ES-I3 (cell line): Measurements from ENCODE around the gene AARSD1.
"Not testable (repeated sequence)": the region's sequence is repeated elsewhere in the genome, so short reads cannot be mapped to it uniquely, and the experiment has no call there.

Source experiments
- H3K36me3 ChIP-seq: 2 replicates; pipeline ENCODE4 v1.6.1; 2013; ENCODE audit warnings: mild to moderate bottlenecking, low read length, control low read depth, moderate library complexity; ENCODE audit not compliant: insufficient read depth
- H3K4me1 ChIP-seq: 2 replicates; pipeline ENCODE4 v1.6.1; 2013; ENCODE audit warnings: mild to moderate bottlenecking, control low read depth, low read length; ENCODE audit not compliant: insufficient read depth
- H3K9ac ChIP-seq: 2 replicates; pipeline ENCODE4 v1.6.1; 2013; ENCODE audit warnings: low read depth, mild to moderate bottlenecking, low read length, moderate library complexity
- H3K9me3 ChIP-seq: 2 replicates; pipeline ENCODE4 v1.6.1; 2013; ENCODE audit warnings: mild to moderate bottlenecking, low read length, moderate library complexity; ENCODE audit not compliant: control insufficient read depth, insufficient read depth

Gene AARSD1

GRCh38 chr17:42991471-42991870 lies 27.2 kb upstream of the AARSD1 start:
- H3K9me3 ChIP-seq: no peaks in the 10 kb centered on the region
- no peaks in the 10 kb centered on the region for H3K4me1 ChIP-seq
- peaks cover 32% of the 10 kb centered on the region for H3K36me3 ChIP-seq
- no peak overlapping the region for H3K9ac ChIP-seq

- Histone ChIP-seq H3K9ac (no peak overlapping the region), H3K9me3 (no peaks in the 10 kb centered on the region), H3K4me1 (no peaks in the 10 kb centered on the region), H3K36me3 (peaks cover 35% of the 10 kb centered on the region)
These were observed 25.7 kb upstream of the AARSD1 start for GRCh38 chr17:42989726-42990652.

- peaks cover 35% of the 10 kb centered on the region for H3K36me3 ChIP-seq
- H3K9me3 ChIP-seq: no peaks in the 10 kb centered on the region
- H3K9ac ChIP-seq: no peak overlapping the region
- H3K4me1 ChIP-seq: no peaks in the 10 kb centered on the region
These were observed 24.9 kb upstream of the AARSD1 start for GRCh38 chr17:42989141-42989540.

GRCh38 chr17:42985225-42985624 lies 21.0 kb upstream of the AARSD1 start:
- H3K36me3 ChIP-seq: peaks cover 25% of the 10 kb centered on the region
- H3K9me3 ChIP-seq: no peaks in the 10 kb centered on the region
- H3K9ac ChIP-seq: no peak overlapping the region
- H3K4me1 ChIP-seq: no peaks in the 10 kb centered on the region

- H3K9me3 ChIP-seq: no peaks in the 10 kb centered on the region
- H3K4me1 ChIP-seq: peaks cover 7% of the 10 kb centered on the region
- H3K36me3 ChIP-seq: peaks cover 5% of the 10 kb centered on the region
- no peak overlapping the region for H3K9ac ChIP-seq
These were observed 18.0 kb upstream of the AARSD1 start for GRCh38 chr17:42982266-42982665.

- Histone ChIP-seq H3K36me3 (peaks cover 3% of the 10 kb centered on the region), H3K9me3 (no peaks in the 10 kb centered on the region), H3K9ac (peak overlapping the region; percentile 87), H3K4me1 (peaks cover 7% of the 10 kb centered on the region)
These were observed 16.6 kb upstream of the AARSD1 start for GRCh38 chr17:42980766-42981397.

- Histone ChIP-seq H3K4me1 (peaks cover 7% of the 10 kb centered on the region), H3K9ac (peak within 1 kb of the TSS; percentile 87), H3K9me3 (no peaks in the 10 kb centered on the region), H3K36me3 (peaks cover 3% of the 10 kb centered on the region)
These were observed 16.1 kb upstream of the AARSD1 start, which contains the start of gene RUNDC1 for GRCh38 chr17:42980274-42980765. TSS of gene RUNDC1 (plus strand) at chr17:42980565. CDS start at chr17:42980577, 12 bp downstream.

- Histone ChIP-seq H3K36me3 (peaks cover 3% of the 10 kb centered on the region; the same call in 1 of the 2 replicates), H3K4me1 (peaks cover 7% of the 10 kb centered on the region), H3K9ac (peak within 1 kb of the TSS; percentile 87), H3K9me3 (no peaks in the 10 kb centered on the region)
These were observed 15.4 kb upstream of the AARSD1 start, which contains the start of gene PTGES3L for GRCh38 chr17:42979511-42980273. TSS of gene PTGES3L (minus strand) at chr17:42980080. CDS start at chr17:42980053, 27 bp downstream.

- not testable (repeated sequence) for H3K4me1 ChIP-seq, H3K9ac ChIP-seq, H3K9me3 ChIP-seq, H3K36me3 ChIP-seq
These were observed 11.4 kb upstream of the AARSD1 start for GRCh38 chr17:42975701-42976100.

GRCh38 chr17:42975265-42975664 lies 11.0 kb upstream of the AARSD1 start:
- H3K4me1 ChIP-seq: peaks cover 7% of the 10 kb centered on the region
- no peaks in the 10 kb centered on the region for H3K9me3 ChIP-seq
- no peaks in the 10 kb centered on the region; the same call in 1 of the 2 replicates for H3K36me3 ChIP-seq
- H3K9ac ChIP-seq: no peak overlapping the region

GRCh38 chr17:42973323-42973722 lies 9.1 kb upstream of the AARSD1 start:
- H3K9me3 ChIP-seq, H3K9ac ChIP-seq, H3K4me1 ChIP-seq, H3K36me3 ChIP-seq: not testable (repeated sequence)

GRCh38 chr17:42971589-42971988 lies 7.3 kb upstream of the AARSD1 start:
- Histone ChIP-seq H3K9me3 (no peaks in the 10 kb centered on the region), H3K9ac (no peak overlapping the region), H3K36me3 (no peaks in the 10 kb centered on the region; the same call in 1 of the 2 replicates), H3K4me1 (no peaks in the 10 kb centered on the region)

GRCh38 chr17:42969001-42969581 lies 4.8 kb upstream of the AARSD1 start:
- Histone ChIP-seq H3K9ac (no peak overlapping the region), H3K4me1 (no peaks in the 10 kb centered on the region), H3K9me3 (no peaks in the 10 kb centered on the region), H3K36me3 (no peaks in the 10 kb centered on the region; the same call in 1 of the 2 replicates)

- Histone ChIP-seq H3K4me1 (peaks cover 5% of the 10 kb centered on the region), H3K9me3 (no peaks in the 10 kb centered on the region), H3K9ac (no peak overlapping the region), H3K36me3 (no peaks in the 10 kb centered on the region; the same call in 1 of the 2 replicates)
These were observed 3.7 kb upstream of the AARSD1 start for GRCh38 chr17:42967925-42968324.
